Stomach (tissue), 9 donors: Measurements from ENCODE around the gene POFUT2. TPM values are rescaled to one million over a fixed set of nuclear protein-coding genes. Genes with fewer than 3 reads are reported as not detected.

Source experiments
- DNase-seq, 2 donors: peaks; one replicate each; pipeline versions ENCODE4 v3.0.0 to v3.0.0-alpha.2; 2013 to 2019
- H3K27ac ChIP-seq, 5 donors: fragments of 200-600 bp in 4 of 5; sonication (generic) in 4 of 5; one replicate each; pipeline ENCODE4 v1.5.1; 2013 to 2019; ENCODE audit warnings: mild to moderate bottlenecking in 1 of 5, moderate library complexity in 1 of 5
- H3K27me3 ChIP-seq, 3 donors: fragments of 200-600 bp; sonication (generic); one replicate each; pipeline ENCODE4 v1.5.1; 2017 to 2019; ENCODE audit warnings: mixed run types in 1 of 3
- H3K36me3 ChIP-seq, 4 donors: fragments of 200-600 bp; sonication (generic); 1 replicate in 3 of 4; 2 replicates in 1 of 4; pipeline ENCODE4 v1.5.1; 2016 to 2019
- H3K4me1 ChIP-seq, 4 donors: fragments of 200-600 bp; sonication (generic); one replicate each; pipeline ENCODE4 v1.5.1; 2016 to 2019
- H3K4me3 ChIP-seq, 4 donors: fragments of 200-600 bp; sonication (generic) in 3 of 4; one replicate each; pipeline ENCODE4 v1.5.1; 2016 to 2019; ENCODE audit warnings: mild to moderate bottlenecking in 1 of 4
- H3K9me3 ChIP-seq, 4 donors: fragments of 200-600 bp; sonication (generic); one replicate each; pipeline ENCODE4 v1.5.1; 2016 to 2019
- EP300 ChIP-seq: sonication (generic); formaldehyde crosslinking; IDR thresholded peaks from one replicate; pipeline ENCODE4 v1.6.1; 2017; ENCODE audit warnings: antibody characterized with exemption
- POLR2A ChIP-seq, 4 donors: fragments of 450-650 bp; IDR thresholded peaks; one replicate each; pipeline ENCODE4 v1.6.1; 2016; ENCODE audit warnings: antibody characterized with exemption in 4 of 4, control low read depth in 2 of 4, mild to moderate bottlenecking in 1 of 4, moderate library complexity in 1 of 4
- POLR2AphosphoS5 ChIP-seq, 3 donors: sonication (generic); formaldehyde crosslinking; IDR thresholded peaks; one replicate each; pipeline ENCODE4 v1.6.1; 2016; ENCODE audit warnings: antibody characterized with exemption in 3 of 3
- WGBS, 5 donors: extraction: QIAGEN DNeasy Blood & Tissue Kit in 3 of 5; methylation state at CpG; one replicate each; pipeline versions ENCODE4 v1.1.5 to v1.1.7; 2013 to 2018; 5-methylcytosine and 5-hydroxymethylcytosine counted together
- intact Hi-C: fragments of 100-400 bp; cut with DNase I; formaldehyde crosslinking; loops from one replicate; pipeline ENCODE4 v1.15.1; 2023; ENCODE audit warnings: low total_unique reads
- polyA plus RNA-seq, 3 donors: library from polyadenylated mRNA; stranded (reverse); fragments of 200-250 nt; gene quantifications; one replicate each; pipeline ENCODE4 v1.2.3, GENCODE V29; 2013
- total RNA-seq, 5 donors: library from RNA; depleted of rRNA; stranded (reverse); fragments of >200 nt; gene quantifications; one replicate each; pipeline versions ENCODE4 v1.1.0 to v1.2.3, GENCODE V29; 2014 to 2016
- TF ChIP-seq, protein P1 (sequence below), 7 experiments: fragments of 450-650 bp in 4 of 7; fragments of 200-600 bp in 3 of 7; sonication (generic) in 3 of 7; IDR thresholded peaks; one replicate each; pipeline ENCODE4 v1.5.1; 2016 to 2019; ENCODE audit warnings: antibody characterized with exemption in 7 of 7, control low read depth in 2 of 7, mild to moderate bottlenecking in 1 of 7
- donor health status: healthy with polysubstance abuse.
- donor health status: Bipolar disorder and iron deficiency.
- donor health status: healthy.

Gene POFUT2
- total and polyA plus RNA-seq, 8 donors = 7.4 to 34.2 (median 22.4) TPM

DNA sequence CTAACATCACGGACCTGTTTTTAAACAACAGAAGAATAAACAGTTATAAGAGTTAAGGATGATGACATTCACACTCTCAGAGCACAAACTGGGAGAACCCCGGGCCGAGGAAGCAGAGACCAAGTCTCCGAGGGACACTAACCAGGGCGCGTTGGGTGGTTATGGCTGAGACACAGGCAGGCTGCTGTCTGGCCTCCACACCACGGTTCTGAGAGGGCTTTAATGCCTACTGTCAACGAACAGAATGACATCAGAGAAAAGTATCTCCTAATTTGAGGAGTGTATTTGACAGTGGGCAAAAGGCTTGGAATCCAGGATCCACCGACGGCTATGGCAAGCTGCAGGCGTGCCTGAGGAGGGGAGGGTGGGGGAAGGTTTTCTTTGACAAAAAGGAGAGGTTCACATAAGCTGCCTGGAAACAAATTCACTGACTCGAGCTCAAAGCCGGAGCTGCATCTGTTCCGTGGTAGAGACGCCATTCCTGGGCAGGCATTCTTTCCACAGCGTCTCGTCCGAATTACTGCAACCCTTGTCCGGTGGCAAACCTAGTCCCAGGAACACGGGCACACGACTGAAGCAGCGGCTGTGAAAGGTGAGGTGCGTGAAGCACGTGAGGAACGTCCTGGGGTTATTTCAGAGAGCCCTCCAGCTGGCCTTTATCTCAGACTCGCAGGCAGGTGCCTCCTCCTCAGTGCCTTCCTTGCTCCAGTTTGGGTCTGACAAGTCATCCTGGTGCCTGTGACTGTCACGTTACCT lies 9.4 kb downstream of the POFUT2 start:
- Histone ChIP-seq H3K4me3 (no peak overlapping the region), H3K27ac (no peak overlapping the region), H3K9me3 (no peaks in the 10 kb centered on the region), H3K27me3 (no peaks in the 10 kb centered on the region), H3K4me1 (no peaks in the 10 kb centered on the region), H3K36me3 (peaks cover 74 to 100% (median 100%) of the 10 kb centered on the region in 4 donors)
- intact Hi-C loops = no loop called here
- TF ChIP-seq, protein P1, sequence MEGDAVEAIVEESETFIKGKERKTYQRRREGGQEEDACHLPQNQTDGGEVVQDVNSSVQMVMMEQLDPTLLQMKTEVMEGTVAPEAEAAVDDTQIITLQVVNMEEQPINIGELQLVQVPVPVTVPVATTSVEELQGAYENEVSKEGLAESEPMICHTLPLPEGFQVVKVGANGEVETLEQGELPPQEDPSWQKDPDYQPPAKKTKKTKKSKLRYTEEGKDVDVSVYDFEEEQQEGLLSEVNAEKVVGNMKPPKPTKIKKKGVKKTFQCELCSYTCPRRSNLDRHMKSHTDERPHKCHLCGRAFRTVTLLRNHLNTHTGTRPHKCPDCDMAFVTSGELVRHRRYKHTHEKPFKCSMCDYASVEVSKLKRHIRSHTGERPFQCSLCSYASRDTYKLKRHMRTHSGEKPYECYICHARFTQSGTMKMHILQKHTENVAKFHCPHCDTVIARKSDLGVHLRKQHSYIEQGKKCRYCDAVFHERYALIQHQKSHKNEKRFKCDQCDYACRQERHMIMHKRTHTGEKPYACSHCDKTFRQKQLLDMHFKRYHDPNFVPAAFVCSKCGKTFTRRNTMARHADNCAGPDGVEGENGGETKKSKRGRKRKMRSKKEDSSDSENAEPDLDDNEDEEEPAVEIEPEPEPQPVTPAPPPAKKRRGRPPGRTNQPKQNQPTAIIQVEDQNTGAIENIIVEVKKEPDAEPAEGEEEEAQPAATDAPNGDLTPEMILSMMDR (IDR thresholded peaks at IDR 0.05) = no peak
- TF ChIP-seq EP300 = no peak
- TF ChIP-seq POLR2A (IDR thresholded peaks at IDR 0.05) = no peak
- TF ChIP-seq POLR2AphosphoS5 (IDR thresholded peaks at IDR 0.05) = no peak
- 93 to 95% (median 93%) methylated on average over 27 of the region's 27 CpGs for WGBS, 5 donors
- DNase-seq = peak in 1 of 2 donors; percentile 15

DNA sequence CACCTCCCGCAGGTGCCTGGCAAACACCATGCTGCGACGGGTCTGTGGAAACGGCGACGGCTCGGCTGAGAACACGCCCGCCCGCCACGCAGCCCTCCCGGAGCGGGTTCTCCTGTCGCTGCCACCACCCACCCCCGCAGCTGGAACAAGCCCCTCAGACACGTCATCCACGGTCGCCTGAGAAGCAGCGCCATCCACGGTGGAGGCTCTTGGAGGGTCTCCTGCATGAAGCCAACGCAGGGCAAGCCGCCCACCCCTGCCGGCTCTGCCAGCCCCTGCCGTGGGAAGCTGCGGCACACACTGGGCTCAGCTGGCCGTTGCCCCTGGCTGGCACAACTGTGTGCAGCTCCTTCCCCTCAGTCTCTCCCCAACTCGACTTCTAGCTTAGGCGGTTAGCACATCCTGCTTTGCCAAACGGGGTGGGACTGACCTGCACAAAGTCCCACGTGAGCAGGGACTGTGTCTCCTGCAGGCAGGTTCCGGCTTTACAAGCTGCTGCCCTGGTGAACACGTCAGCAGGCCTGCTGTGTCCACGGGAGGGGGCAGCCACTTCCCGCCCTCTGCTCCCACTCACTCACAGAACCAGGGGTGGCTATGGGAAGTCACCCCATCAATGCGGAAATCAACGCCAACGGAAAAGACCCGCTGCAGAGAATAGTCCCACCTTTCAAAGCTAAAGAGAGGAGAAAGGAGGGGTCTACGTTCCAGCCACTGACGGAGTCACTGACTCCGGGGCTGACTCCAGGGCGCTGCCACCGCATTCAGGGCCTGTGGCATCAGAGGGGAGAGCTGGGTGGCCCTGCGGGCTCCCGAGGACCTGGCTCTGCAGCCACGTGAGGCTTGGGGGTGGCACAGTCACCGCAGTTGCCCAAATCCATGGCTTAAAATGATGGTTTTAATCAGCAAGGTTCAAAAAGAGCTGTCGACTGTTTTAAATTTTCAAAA lies 10.3 kb downstream of the POFUT2 start:
- intact Hi-C loops = no loop called here
- no peak overlapping the region for H3K27ac ChIP-seq
- H3K27me3 ChIP-seq = no peaks in the 10 kb centered on the region
- H3K4me1 ChIP-seq = no peaks in the 10 kb centered on the region
- H3K36me3 ChIP-seq = peaks cover 71 to 100% (median 99%) of the 10 kb centered on the region in 4 donors
- H3K9me3 ChIP-seq = no peaks in the 10 kb centered on the region
- H3K4me3 ChIP-seq = no peak overlapping the region
- 91 to 95% (median 94%) methylated on average over 45 to 48 of the region's 48 CpGs for WGBS, 5 donors
- DNase-seq = peak in 1 of 2 donors; percentile 22
- no peak for TF ChIP-seq POLR2AphosphoS5 (IDR thresholded peaks at IDR 0.05)
- TF ChIP-seq POLR2A (IDR thresholded peaks at IDR 0.05) = no peak
- TF ChIP-seq EP300 = no peak
- TF ChIP-seq, protein P1 (IDR thresholded peaks at IDR 0.05) = no peak

DNA sequence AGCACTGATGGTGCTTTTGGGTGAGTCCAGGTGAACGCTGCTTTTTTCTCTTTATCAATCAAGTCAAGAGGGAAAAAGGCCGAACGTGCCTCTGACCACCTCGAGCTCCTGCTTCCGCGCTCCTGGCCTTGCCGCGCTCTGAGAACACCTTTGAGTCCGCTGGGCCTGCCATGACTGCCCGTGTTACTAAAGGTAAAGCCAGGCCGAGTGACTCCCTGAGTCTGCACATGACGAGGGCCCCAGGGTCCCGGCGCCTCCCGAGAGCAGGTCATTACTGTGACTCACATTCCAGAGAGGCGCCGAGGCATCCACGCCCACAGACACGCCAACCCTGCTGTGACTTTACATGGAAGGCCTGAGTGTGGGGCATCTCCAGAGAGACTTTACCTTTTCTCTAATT lies 11.1 kb downstream of the POFUT2 start:
- Histone ChIP-seq H3K4me3 (no peak overlapping the region), H3K9me3 (peaks cover 0 to 5% (median 2%) of the 10 kb centered on the region in 4 donors), H3K27me3 (no peaks in the 10 kb centered on the region), H3K27ac (no peak overlapping the region), H3K36me3 (peaks cover 68 to 100% (median 99%) of the 10 kb centered on the region in 4 donors), H3K4me1 (no peaks in the 10 kb centered on the region)
- DNase-seq = peak in 1 of 2 donors; percentile 23
- intact Hi-C loops = no loop called here
- WGBS, 5 donors = 93 to 96% (median 94%) methylated on average over 19 of the region's 19 CpGs
- no peak for TF ChIP-seq POLR2AphosphoS5 (IDR thresholded peaks at IDR 0.05)
- no peak for TF ChIP-seq POLR2A (IDR thresholded peaks at IDR 0.05)
- TF ChIP-seq EP300 = no peak
- TF ChIP-seq, protein P1 (IDR thresholded peaks at IDR 0.05) = no peak

DNA sequence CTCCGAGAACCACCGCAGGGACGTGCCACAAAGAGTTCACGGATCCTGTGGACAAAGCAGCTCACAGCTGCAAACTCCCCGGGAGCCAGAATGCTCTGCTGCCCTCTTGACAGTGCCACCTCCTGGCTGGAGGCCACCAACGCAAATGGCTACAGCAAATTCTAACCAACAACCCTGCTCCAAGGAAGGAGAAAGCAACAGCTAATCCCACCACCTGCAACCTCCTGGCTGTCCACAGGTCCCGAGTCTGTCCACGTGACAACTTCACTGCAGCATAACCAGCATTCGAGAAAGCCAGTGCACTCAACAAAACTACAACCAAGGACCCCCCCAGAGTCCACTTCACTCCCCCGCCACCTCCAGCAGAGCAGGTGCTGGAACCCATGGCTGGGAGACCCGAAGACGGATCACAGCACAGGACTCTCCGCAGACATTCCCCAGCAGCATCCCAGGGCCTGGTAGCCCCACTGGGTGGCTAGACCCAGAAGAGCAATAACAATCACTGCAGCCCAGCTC lies 17.3 kb downstream of the POFUT2 start:
- DNase-seq = peak in 1 of 2 donors; percentile 21
- TF ChIP-seq POLR2AphosphoS5 (IDR thresholded peaks at IDR 0.05) (no peak), POLR2A (IDR thresholded peaks at IDR 0.05) (no peak), EP300 (no peak)
- TF ChIP-seq, protein P1 (IDR thresholded peaks at IDR 0.05) = no peak
- Histone ChIP-seq H3K9me3 (peaks cover 0 to 9% (median 4%) of the 10 kb centered on the region in 4 donors), H3K4me3 (no peak overlapping the region), H3K4me1 (no peaks in the 10 kb centered on the region), H3K36me3 (peaks cover 60 to 97% (median 92%) of the 10 kb centered on the region in 4 donors), H3K27me3 (no peaks in the 10 kb centered on the region), H3K27ac (no peak overlapping the region)
- WGBS, 5 donors = 95 to 97% (median 96%) methylated on average over 7 to 13 of the region's 13 CpGs
- intact Hi-C loops = no loop called here
